ENCODE results near the gene MCRS1.

Gene MCRS1

DNA sequence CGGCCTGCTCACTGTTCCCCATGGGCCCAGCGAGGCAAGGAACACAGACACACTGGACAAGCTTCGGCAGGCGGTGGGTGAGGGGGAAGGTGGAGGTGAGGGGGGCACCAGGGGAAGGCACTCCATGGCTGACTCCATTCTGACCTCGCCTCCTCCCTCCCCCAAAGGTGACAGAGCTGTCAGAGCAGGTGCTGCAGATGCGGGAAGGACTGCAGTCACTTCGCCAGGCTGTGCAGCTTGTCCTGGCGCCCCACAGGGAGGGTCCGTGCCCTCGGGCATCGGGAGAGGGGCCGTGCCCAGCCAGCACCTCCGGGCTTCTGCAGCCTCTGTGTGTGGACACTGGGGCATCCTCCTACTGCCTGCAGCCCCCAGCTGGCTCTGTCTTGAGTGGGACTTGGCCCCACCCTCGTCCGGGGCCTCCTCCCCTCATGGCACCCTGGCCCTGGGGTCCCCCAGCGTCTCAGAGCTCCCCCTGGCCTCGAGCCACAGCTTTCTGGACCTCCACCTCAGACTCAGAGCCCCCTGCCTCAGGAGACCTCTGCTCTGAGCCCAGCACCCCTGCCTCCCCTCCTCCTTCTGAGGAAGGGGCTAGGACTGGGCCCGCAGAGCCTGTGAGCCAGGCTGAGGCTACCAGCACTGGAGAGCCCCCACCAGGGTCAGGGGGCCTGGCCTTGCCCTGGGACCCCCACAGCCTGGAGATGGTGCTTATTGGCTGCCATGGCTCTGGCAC, 10.6 kb downstream of the MCRS1 start:
- Histone ChIP-seq H3K9me2 (replicated peaks; ENCODE audit: insufficient read depth, low read length) (no peaks in the 10 kb centered on the region), H3F3A (ENCODE audit: insufficient read depth, low read length) (no peaks in the 10 kb centered on the region), H3K27me3 (replicated peaks; ENCODE audit: insufficient read depth, low read length) (peaks cover 8% of the 10 kb centered on the region; the same call in 1 of the 2 replicates), H4K20me1 (ENCODE audit: insufficient read depth, low read length) (no peaks in the 10 kb centered on the region), H3K9ac (ENCODE audit: low read length) (no peak overlapping the region), H3K4me1 (ENCODE audit: low read length) (no peaks in the 10 kb centered on the region), H2AFZ (ENCODE audit: low read length) (no peak overlapping the region), H3K4me3 (ENCODE audit: low read length) (no peak overlapping the region), H3K9me3 (replicated peaks; ENCODE audit: insufficient read depth, low read length) (no peaks in the 10 kb centered on the region), H3K79me2 (ENCODE audit: low read length) (no peaks in the 10 kb centered on the region), H3K36me3 (replicated peaks; ENCODE audit: insufficient read depth, low read length) (peaks cover 3% of the 10 kb centered on the region; the same call in 1 of the 2 replicates), H3K4me2 (ENCODE audit: low read depth, low read length) (no peak overlapping the region), H3K27ac (ENCODE audit: low read length) (no peak overlapping the region)
- no peak for DNase-seq
- TF ChIP-seq EZH2phosphoT487 (IDR thresholded peaks at IDR 0.05; ENCODE audit: low read length) = no peak
- TF ChIP-seq CTCF (IDR thresholded peaks at IDR 0.05; ENCODE audit: low read length) = no peak
- TF ChIP-seq EZH2 (optimal IDR thresholded peaks at IDR 0.05; ENCODE audit: low read depth, low read length) = no peak

DNA sequence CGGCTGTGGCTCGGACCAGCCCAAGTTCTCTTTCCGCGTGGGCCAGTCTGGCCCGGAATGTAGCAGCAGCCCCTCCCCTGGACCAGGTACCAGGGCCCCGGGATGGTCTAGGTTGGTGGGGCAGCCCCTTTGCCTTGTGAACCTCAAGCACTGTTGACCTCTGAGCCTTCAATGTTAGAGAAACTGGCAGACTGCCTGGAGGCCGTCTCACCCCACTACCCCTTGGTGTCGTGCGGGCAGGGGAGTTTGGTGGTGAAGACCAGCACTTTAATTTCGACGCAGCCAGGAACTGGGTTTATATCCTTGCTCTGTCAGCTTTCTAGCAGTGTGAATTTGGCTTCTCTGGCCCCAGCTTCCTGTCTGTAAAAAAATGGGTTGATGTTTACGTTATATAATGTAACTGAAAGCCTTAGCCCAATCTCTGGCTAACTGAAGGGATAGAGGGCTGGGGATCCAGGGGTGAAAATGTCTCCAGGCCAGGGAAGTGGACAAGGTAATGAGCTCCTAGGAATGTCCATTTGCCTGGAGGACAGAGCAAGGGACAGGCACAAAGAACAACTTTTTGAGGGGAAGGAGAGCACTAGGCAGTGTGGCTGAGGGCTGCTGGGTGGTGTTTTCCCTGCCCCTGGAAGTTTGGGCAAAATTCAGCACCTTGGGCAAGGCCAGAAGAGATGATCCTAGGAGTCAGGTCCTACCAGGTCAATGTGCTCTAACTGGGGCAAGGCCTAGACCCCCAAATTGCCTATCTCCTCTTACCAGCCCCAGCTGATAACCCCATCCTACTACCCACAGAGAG, 11.4 kb downstream of the MCRS1 start:
- H3K36me3 ChIP-seq (replicated peaks; ENCODE audit: insufficient read depth, low read length) = no peaks in the 10 kb centered on the region
- TF ChIP-seq EZH2 (optimal IDR thresholded peaks at IDR 0.05; ENCODE audit: low read depth, low read length) = no peak
- TF ChIP-seq EZH2phosphoT487 (IDR thresholded peaks at IDR 0.05; ENCODE audit: low read length) = no peak
- TF ChIP-seq CTCF (IDR thresholded peaks at IDR 0.05; ENCODE audit: low read length) = no peak
- no peaks in the 10 kb centered on the region for H3K4me1 ChIP-seq (ENCODE audit: low read length)
- no peaks in the 10 kb centered on the region for H3F3A ChIP-seq (ENCODE audit: insufficient read depth, low read length)
- no peak for DNase-seq
- no peak overlapping the region for H2AFZ ChIP-seq (ENCODE audit: low read length)
- no peaks in the 10 kb centered on the region for H4K20me1 ChIP-seq (ENCODE audit: insufficient read depth, low read length)
- no peak overlapping the region for H3K27ac ChIP-seq (ENCODE audit: low read length)
- no peaks in the 10 kb centered on the region for H3K9me2 ChIP-seq (replicated peaks; ENCODE audit: insufficient read depth, low read length)
- no peak overlapping the region for H3K4me3 ChIP-seq (ENCODE audit: low read length)
- peaks cover 16% of the 10 kb centered on the region for H3K27me3 ChIP-seq (replicated peaks; ENCODE audit: insufficient read depth, low read length)
- H3K9me3 ChIP-seq (replicated peaks; ENCODE audit: insufficient read depth, low read length) = no peaks in the 10 kb centered on the region
- no peaks in the 10 kb centered on the region for H3K79me2 ChIP-seq (ENCODE audit: low read length)
- no peak overlapping the region for H3K9ac ChIP-seq (ENCODE audit: low read length)
- no peak overlapping the region for H3K4me2 ChIP-seq (ENCODE audit: low read depth, low read length)

- Histone ChIP-seq H4K20me1 (ENCODE audit: insufficient read depth, low read length) (no peaks in the 10 kb centered on the region), H3F3A (ENCODE audit: insufficient read depth, low read length) (no peaks in the 10 kb centered on the region), H3K4me1 (ENCODE audit: low read length) (no peaks in the 10 kb centered on the region), H3K9ac (ENCODE audit: low read length) (no peak overlapping the region), H3K9me2 (replicated peaks; ENCODE audit: insufficient read depth, low read length) (no peaks in the 10 kb centered on the region), H3K36me3 (replicated peaks; ENCODE audit: insufficient read depth, low read length) (no peaks in the 10 kb centered on the region), H3K9me3 (replicated peaks; ENCODE audit: insufficient read depth, low read length) (no peaks in the 10 kb centered on the region), H3K27me3 (replicated peaks; ENCODE audit: insufficient read depth, low read length) (peaks cover 23% of the 10 kb centered on the region), H2AFZ (ENCODE audit: low read length) (no peak overlapping the region), H3K4me2 (ENCODE audit: low read depth, low read length) (no peak overlapping the region), H3K27ac (ENCODE audit: low read length) (no peak overlapping the region), H3K4me3 (ENCODE audit: low read length) (no peak overlapping the region), H3K79me2 (ENCODE audit: low read length) (no peaks in the 10 kb centered on the region)
- no peak for DNase-seq
- TF ChIP-seq EZH2phosphoT487 (IDR thresholded peaks at IDR 0.05; ENCODE audit: low read length) = no peak
Measured at GRCh38 chr12:49555631-49556390, 12.1 kb downstream of the MCRS1 start.
